ENCODE measurements around the gene KDM4D.

DNA sequence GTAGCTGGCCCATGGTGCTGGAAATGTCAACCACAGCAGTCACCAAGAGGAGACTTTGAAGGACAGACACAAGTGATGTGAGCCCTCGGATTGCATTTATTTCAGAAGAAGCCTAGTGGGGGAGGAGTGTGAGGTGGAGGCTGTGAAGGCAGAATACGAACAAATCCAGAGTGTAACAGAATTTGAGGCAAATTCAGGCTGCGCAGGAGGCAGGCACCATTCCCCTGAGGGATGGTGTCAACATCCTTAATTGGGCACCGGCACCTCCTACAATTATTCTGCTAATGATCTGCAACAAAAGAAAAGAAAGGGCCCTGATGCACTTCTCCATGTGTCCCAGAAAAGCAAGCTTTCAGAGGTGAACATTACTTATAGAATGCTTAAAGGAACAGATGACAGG lies 32.4 kb upstream of the KDM4D start:
- TF ChIP-seq, protein P1, sequence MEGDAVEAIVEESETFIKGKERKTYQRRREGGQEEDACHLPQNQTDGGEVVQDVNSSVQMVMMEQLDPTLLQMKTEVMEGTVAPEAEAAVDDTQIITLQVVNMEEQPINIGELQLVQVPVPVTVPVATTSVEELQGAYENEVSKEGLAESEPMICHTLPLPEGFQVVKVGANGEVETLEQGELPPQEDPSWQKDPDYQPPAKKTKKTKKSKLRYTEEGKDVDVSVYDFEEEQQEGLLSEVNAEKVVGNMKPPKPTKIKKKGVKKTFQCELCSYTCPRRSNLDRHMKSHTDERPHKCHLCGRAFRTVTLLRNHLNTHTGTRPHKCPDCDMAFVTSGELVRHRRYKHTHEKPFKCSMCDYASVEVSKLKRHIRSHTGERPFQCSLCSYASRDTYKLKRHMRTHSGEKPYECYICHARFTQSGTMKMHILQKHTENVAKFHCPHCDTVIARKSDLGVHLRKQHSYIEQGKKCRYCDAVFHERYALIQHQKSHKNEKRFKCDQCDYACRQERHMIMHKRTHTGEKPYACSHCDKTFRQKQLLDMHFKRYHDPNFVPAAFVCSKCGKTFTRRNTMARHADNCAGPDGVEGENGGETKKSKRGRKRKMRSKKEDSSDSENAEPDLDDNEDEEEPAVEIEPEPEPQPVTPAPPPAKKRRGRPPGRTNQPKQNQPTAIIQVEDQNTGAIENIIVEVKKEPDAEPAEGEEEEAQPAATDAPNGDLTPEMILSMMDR (IDR thresholded peaks at IDR 0.05) = no peak
- TF ChIP-seq NFYB (CRISPR knock-in tag; conservative IDR thresholded peaks at IDR 0.05; ENCODE audit: low read depth) (no peak), PRRX2 (CRISPR knock-in tag; IDR thresholded peaks at IDR 0.05) (no peak), CREB1 (CRISPR knock-in tag; IDR thresholded peaks at IDR 0.05) (no peak), SP1 (CRISPR knock-in tag; conservative IDR thresholded peaks at IDR 0.05) (no peak), KAT7 (CRISPR knock-in tag; IDR thresholded peaks at IDR 0.05; ENCODE audit: borderline replicate concordance) (no peak), CDX4 (CRISPR knock-in tag; IDR thresholded peaks at IDR 0.05; ENCODE audit: borderline replicate concordance) (no peak), TEAD4 (CRISPR knock-in tag; IDR thresholded peaks at IDR 0.05) (no peak), ZMAT4 (CRISPR knock-in tag; IDR thresholded peaks at IDR 0.05) (no peak), ZBTB21 (CRISPR knock-in tag; IDR thresholded peaks at IDR 0.05; ENCODE audit: borderline replicate concordance) (no peak), TCF7 (CRISPR knock-in tag; IDR thresholded peaks at IDR 0.05; ENCODE audit: low read depth) (no peak), MXD4 (CRISPR knock-in tag; IDR thresholded peaks at IDR 0.05; ENCODE audit: borderline replicate concordance) (no peak)
- TF ChIP-seq, protein P2, sequence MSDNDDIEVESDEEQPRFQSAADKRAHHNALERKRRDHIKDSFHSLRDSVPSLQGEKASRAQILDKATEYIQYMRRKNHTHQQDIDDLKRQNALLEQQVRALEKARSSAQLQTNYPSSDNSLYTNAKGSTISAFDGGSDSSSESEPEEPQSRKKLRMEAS (CRISPR knock-in tag; IDR thresholded peaks at IDR 0.05) = no peak
- TF ChIP-seq, protein P3, sequence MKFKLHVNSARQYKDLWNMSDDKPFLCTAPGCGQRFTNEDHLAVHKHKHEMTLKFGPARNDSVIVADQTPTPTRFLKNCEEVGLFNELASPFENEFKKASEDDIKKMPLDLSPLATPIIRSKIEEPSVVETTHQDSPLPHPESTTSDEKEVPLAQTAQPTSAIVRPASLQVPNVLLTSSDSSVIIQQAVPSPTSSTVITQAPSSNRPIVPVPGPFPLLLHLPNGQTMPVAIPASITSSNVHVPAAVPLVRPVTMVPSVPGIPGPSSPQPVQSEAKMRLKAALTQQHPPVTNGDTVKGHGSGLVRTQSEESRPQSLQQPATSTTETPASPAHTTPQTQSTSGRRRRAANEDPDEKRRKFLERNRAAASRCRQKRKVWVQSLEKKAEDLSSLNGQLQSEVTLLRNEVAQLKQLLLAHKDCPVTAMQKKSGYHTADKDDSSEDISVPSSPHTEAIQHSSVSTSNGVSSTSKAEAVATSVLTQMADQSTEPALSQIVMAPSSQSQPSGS (CRISPR knock-in tag; IDR thresholded peaks at IDR 0.05; ENCODE audit: borderline replicate concordance, low read depth) = no peak
